Motor neuron (in vitro differentiated cells): ENCODE data around the gene PHF12. TPM values are rescaled to one million over a fixed set of nuclear protein-coding genes. Genes with fewer than 3 reads are reported as not detected.
"Not testable (repeated sequence)": the region's sequence is repeated elsewhere in the genome, so short reads cannot be mapped to it uniquely, and the experiment has no call there.

ENCODE experiments used
- ATAC-seq, 8 experiments: fragments of 200-7000 bp; cut with Tn5 transposase; replicated peaks in 6 of 8; 2 replicates each; pipeline ENCODE4 v1.8.0; 2021; ENCODE audit warnings: mild to moderate bottlenecking in 8 of 8, moderate library complexity in 8 of 8
- H3K27ac ChIP-seq, 2 donors: fragments of 250-450 bp; sonication (Bioruptor Pico); 2 replicates each; pipeline ENCODE4 v1.9.0; 2021; ENCODE audit warnings: antibody characterized with exemption in 2 of 2, mild to moderate bottlenecking in 2 of 2, moderate library complexity in 1 of 2
- H3K4me1 ChIP-seq, 2 donors: fragments of 250-450 bp; sonication (Bioruptor Pico); replicated peaks in 1 of 2; 2 replicates each; pipeline ENCODE4 v1.6.1; 2021; ENCODE audit warnings: antibody characterized with exemption in 2 of 2, mild to moderate bottlenecking in 2 of 2, moderate library complexity in 1 of 2
- H3K4me3 ChIP-seq, 5 donors: fragments of 250-450 bp; sonication (Bioruptor Pico); 2 replicates each; pipeline ENCODE4 v1.9.0; 2021; ENCODE audit warnings: antibody characterized with exemption in 5 of 5, mild to moderate bottlenecking in 5 of 5, moderate library complexity in 4 of 5
- WGBS, 10 experiments: fragments of 450-650 bp; shearing (Covaris generic); methylation state at CpG; one replicate each; pipeline ENCODE4 v1.0.0; 2022; 5-methylcytosine and 5-hydroxymethylcytosine counted together
- in situ Hi-C, 9 experiments: fragments of 400-800 bp; cut with MboI; loops; one replicate each; pipeline ENCODE4 v1.15.0; 2021; ENCODE audit warnings: low sequenced_read_pairs in 9 of 9, low pct_unique_long_range_greater_than_20kb in 2 of 9; ENCODE audit not compliant: unreplicated experiment in 9 of 9
- total RNA-seq, 8 experiments: library from RNA; unstranded; fragments of 300-600 nt; gene quantifications; 2 replicates each; pipeline versions ENCODE4 v1.2.3 to v1.2.4, GENCODE V29; 2022

The PHF12 gene
- total RNA-seq, 8 experiments from 2014 or later: 9.1 to 50.7 (median 23.4) TPM

- no peak overlapping the region for H3K27ac ChIP-seq
- in situ Hi-C loops: loop anchor here in 2 of 9 experiments (25.0 kb wide), 1 partner anchor 154 kb away; no protein-coding TSS in a partner anchor
- peak in 6 of 8 experiments; percentile 45 to 83 (median 68) for ATAC-seq
- no peaks in the 10 kb centered on the region for H3K4me1 ChIP-seq
- WGBS, 10 experiments: 30 to 93% (median 69%) methylated on average over 2 to 5 of the region's 6 CpGs; no CpG with 5 or more reads in 5 of the 10 experiments
- no peak overlapping the region for H3K4me3 ChIP-seq
Observed at GRCh38 chr17:28916302-28916934, 34.9 kb downstream of the PHF12 start.

- Histone ChIP-seq H3K4me1 (peaks cover 3 to 5% of the 10 kb centered on the region in 2 donors), H3K4me3 (no peak overlapping the region), H3K27ac (no peak overlapping the region)
- in situ Hi-C loops: loop anchor here in 2 of 9 experiments (25.0 kb wide), 1 partner anchor 151 kb away; no protein-coding TSS in a partner anchor
- WGBS, 10 experiments: 93 to 100% (median 97%) methylated on average over 1 to 4 of the region's 6 CpGs; no CpG with 5 or more reads in 4 of the 10 experiments
- no peak for ATAC-seq
Observed at GRCh38 chr17:28912938-28913333, 38.4 kb downstream of the PHF12 start.

GRCh38 chr17:28912281-28912937 lies 38.9 kb downstream of the PHF12 start:
- ATAC-seq: peak in 1 of 8 experiments; percentile 20
- Histone ChIP-seq H3K27ac (no peak overlapping the region), H3K4me1 (peaks cover 3 to 5% of the 10 kb centered on the region in 2 donors), H3K4me3 (no peak overlapping the region)
- WGBS, 10 experiments: 60 to 100% (median 90%) methylated on average over 1 to 8 of the region's 20 CpGs; no CpG with 5 or more reads in 1 of the 10 experiments
- in situ Hi-C loops: loop anchor here in 2 of 9 experiments (25.0 kb wide), 1 partner anchor 150 kb away; no protein-coding TSS in a partner anchor

GRCh38 chr17:28911411-28912045 lies 39.8 kb downstream of the PHF12 start:
- H3K4me1 ChIP-seq: peaks cover 3 to 5% of the 10 kb centered on the region in 2 donors
- no peak overlapping the region for H3K27ac ChIP-seq
- H3K4me3 ChIP-seq: no peak overlapping the region
- no peak for ATAC-seq
- 93 to 100% (median 100%) methylated on average over 1 to 8 of the region's 13 CpGs; no CpG with 5 or more reads in 4 of the 10 experiments for WGBS, 10 experiments
- in situ Hi-C loops: loop anchor here in 2 of 9 experiments (25.0 kb wide), 1 partner anchor 149 kb away; no protein-coding TSS in a partner anchor

GRCh38 chr17:28910534-28910933 lies 40.8 kb downstream of the PHF12 start:
- no CpG with 5 or more reads among the region's 1 CpG for WGBS, 10 experiments
- H3K4me1 ChIP-seq: peaks cover 3 to 5% of the 10 kb centered on the region in 2 donors
- no peak overlapping the region for H3K4me3 ChIP-seq
- H3K27ac ChIP-seq: peak overlapping the region in 1 of 2 donors; percentile 24
- peak in 1 of 8 experiments; percentile 19 for ATAC-seq
- in situ Hi-C loops: loop anchor here in 2 of 9 experiments (25.0 kb wide), 1 partner anchor 148 kb away; no protein-coding TSS in a partner anchor

- Histone ChIP-seq H3K27ac (peak overlapping the region; percentile 20 to 40), H3K4me1 (peaks cover 3 to 5% of the 10 kb centered on the region in 2 donors), H3K4me3 (no peak overlapping the region)
- in situ Hi-C loops: loop anchor here in 2 of 9 experiments (25.0 kb wide), 1 partner anchor 146 kb away; no protein-coding TSS in a partner anchor
- peak in 6 of 8 experiments; percentile 6 to 63 (median 40) for ATAC-seq
- 0 to 79% (median 57%) methylated on average over 1 to 6 of the region's 6 CpGs; no CpG with 5 or more reads in 3 of the 10 experiments for WGBS, 10 experiments
Observed at GRCh38 chr17:28908640-28909167, 42.6 kb downstream of the PHF12 start.

- no peak overlapping the region for H3K4me3 ChIP-seq
- WGBS, 10 experiments: 60 to 93% (median 80%) methylated on average over 1 to 3 of the region's 3 CpGs; no CpG with 5 or more reads in 3 of the 10 experiments
- no peak for ATAC-seq
- peaks cover 3 to 5% of the 10 kb centered on the region in 2 donors for H3K4me1 ChIP-seq
- H3K27ac ChIP-seq: peak overlapping the region in 1 of 2 donors; percentile 20
- in situ Hi-C loops: loop anchor here in 2 of 9 experiments (25.0 kb wide), 1 partner anchor 146 kb away; no protein-coding TSS in a partner anchor
Observed at GRCh38 chr17:28907709-28908475, 43.4 kb downstream of the PHF12 start.

GRCh38 chr17:28906706-28907438 lies 44.4 kb downstream of the PHF12 start:
- H3K4me3 ChIP-seq: no peak overlapping the region
- ATAC-seq: peak in 3 of 8 experiments; percentile 41 to 60 (median 57)
- H3K27ac ChIP-seq: no peak overlapping the region
- in situ Hi-C loops: loop anchor here in 2 of 9 experiments (25.0 kb wide), 1 partner anchor 145 kb away; no protein-coding TSS in a partner anchor
- 0 to 100% (median 47%) methylated on average over 1 to 5 of the region's 7 CpGs; no CpG with 5 or more reads in 6 of the 10 experiments for WGBS, 10 experiments
- H3K4me1 ChIP-seq: peaks cover 3 to 5% of the 10 kb centered on the region in 2 donors

- H3K4me3 ChIP-seq: no peak overlapping the region
- whole genome bisulfite sequencing, 10 experiments: 50 to 100% (median 100%) methylated on average over 1 to 4 of the region's 9 CpGs; no CpG with 5 or more reads in 6 of the 10 experiments
- H3K27ac ChIP-seq: no peak overlapping the region
- peaks cover 6 to 9% of the 10 kb centered on the region in 2 donors for H3K4me1 ChIP-seq
- ATAC-seq: no peak
- in situ Hi-C loops: loop anchor here in 2 of 9 experiments (25.0 kb wide), 1 partner anchor 144 kb away; no protein-coding TSS in a partner anchor
Observed at GRCh38 chr17:28906276-28906675, 45.0 kb downstream of the PHF12 start.

GRCh38 chr17:28904800-28905199 lies 46.5 kb downstream of the PHF12 start:
- Histone ChIP-seq H3K27ac (no peak overlapping the region), H3K4me1 (peaks cover 8 to 13% of the 10 kb centered on the region in 2 donors), H3K4me3 (no peak overlapping the region)
- no peak for ATAC-seq
- in situ Hi-C loops: loop anchor here in 2 of 9 experiments (25.0 kb wide), 1 partner anchor 142 kb away; no protein-coding TSS in a partner anchor
- WGBS, 10 experiments: 59 to 80% (median 80%) methylated on average over 1 to 3 of the region's 4 CpGs; no CpG with 5 or more reads in 7 of the 10 experiments

GRCh38 chr17:28903546-28903841 lies 47.8 kb downstream of the PHF12 start:
- whole genome bisulfite sequencing, 10 experiments: 0 to 100% methylated on average over 1 to 3 of the region's 5 CpGs; no CpG with 5 or more reads in 8 of the 10 experiments
- H3K4me3 ChIP-seq, ATAC-seq, H3K4me1 ChIP-seq, H3K27ac ChIP-seq: not testable (repeated sequence)
- in situ Hi-C loops: loop anchor here in 2 of 9 experiments (25.0 kb wide), 1 partner anchor 141 kb away; no protein-coding TSS in a partner anchor
